Fibroblast of lung (primary cell): ENCODE results near the gene RAN. TPM values are rescaled to one million over a fixed set of nuclear protein-coding genes. Genes with fewer than 3 reads are reported as not detected.

Experiments
- DNase-seq, 2 donors: peaks; one replicate each; pipeline versions ENCODE4 v3.0.0 to v3.0.0-alpha.2; 2010; ENCODE audit warnings: low read depth in 2 of 2
- H2AFZ ChIP-seq: 2 replicates; pipeline ENCODE4 v1.5.1; 2012; ENCODE audit warnings: low read length, control low read depth, inconsistent platforms
- H3K27ac ChIP-seq: 2 replicates; pipeline ENCODE4 v1.5.1; 2011; ENCODE audit warnings: low read length, control low read depth; ENCODE audit not compliant: insufficient read depth
- H3K27me3 ChIP-seq: 2 replicates; pipeline ENCODE4 v1.5.1; 2011; ENCODE audit warnings: mild to moderate bottlenecking, low read length; ENCODE audit not compliant: control insufficient read depth, insufficient read depth
- H3K36me3 ChIP-seq: 2 replicates; pipeline ENCODE4 v1.5.1; 2011; ENCODE audit warnings: low read length; ENCODE audit not compliant: control insufficient read depth, insufficient read depth
- H3K4me1 ChIP-seq: 2 replicates; pipeline ENCODE4 v1.5.1; 2011; ENCODE audit warnings: low read length; ENCODE audit not compliant: control insufficient read depth, insufficient read depth; ENCODE audit errors: extremely low read depth
- H3K4me2 ChIP-seq: 2 replicates; pipeline ENCODE4 v1.5.1; 2011; ENCODE audit warnings: low read length, control low read depth; ENCODE audit not compliant: insufficient read depth; ENCODE audit errors: extremely low read depth
- H3K4me3 ChIP-seq, 4 experiments: fragments of 200-600 bp in 1 of 4; sonication (generic) in 1 of 4; replicated peaks in 1 of 4; 2 replicates each; pipeline ENCODE4 v1.5.1; 2011 to 2016; ENCODE audit warnings: low read length in 4 of 4, low read depth in 3 of 4, mild to moderate bottlenecking in 3 of 4, control low read depth in 2 of 4, inconsistent platforms in 1 of 4, mixed read lengths in 1 of 4; ENCODE audit not compliant: insufficient read depth in 1 of 4; ENCODE audit errors: control extremely low read depth in 1 of 4
- H3K79me2 ChIP-seq: 2 replicates; pipeline ENCODE4 v1.5.1; 2012; ENCODE audit warnings: mild to moderate bottlenecking, low read length, inconsistent platforms; ENCODE audit not compliant: control insufficient read depth, insufficient read depth
- H3K9ac ChIP-seq: 2 replicates; pipeline ENCODE4 v1.5.1; 2011; ENCODE audit warnings: mild to moderate bottlenecking, low read length, control low read depth; ENCODE audit not compliant: insufficient read depth
- H3K9me3 ChIP-seq: 2 replicates; pipeline ENCODE4 v1.5.1; 2012; ENCODE audit warnings: low read depth, low read length; ENCODE audit not compliant: control insufficient read depth, insufficient read depth
- H4K20me1 ChIP-seq: 2 replicates; pipeline ENCODE4 v1.5.1; 2011; ENCODE audit warnings: low read length; ENCODE audit not compliant: control insufficient read depth, insufficient read depth; ENCODE audit errors: extremely low read depth
- EZH2 ChIP-seq: IDR thresholded peaks from 2 replicates; pipeline ENCODE4 v1.5.1; 2012; ENCODE audit warnings: low read length, control low read depth, mild to moderate bottlenecking; ENCODE audit errors: missing control alignments
- polyA plus RNA-seq, 2 donors: library from polyadenylated mRNA; depleted of rRNA in 1 of 2; stranded (reverse) in 1 of 2; unstranded in 1 of 2; fragments of >200 nt; gene quantifications; 2 replicates each; pipeline ENCODE4 v1.2.1, GENCODE V29; 2011 to 2012; ENCODE audit warnings: missing spikeins in 1 of 2
- total RNA-seq: library from RNA; depleted of rRNA; stranded (reverse); fragments of >200 nt; gene quantifications from 2 replicates; pipeline ENCODE4 v1.2.1, GENCODE V29; 2014
- TF ChIP-seq, protein P1 (sequence below), 2 donors: IDR thresholded peaks in 1 of 2; conservative IDR thresholded peaks in 1 of 2; 1 replicate in 1 of 2; 2 replicates in 1 of 2; pipeline ENCODE4 v1.5.1; 2011 to 2012; ENCODE audit warnings: low read length in 2 of 2, control low read depth in 1 of 2, inconsistent platforms in 1 of 2, low read depth in 1 of 2, mild to moderate bottlenecking in 1 of 2

RAN gene
- total and polyA plus RNA-seq, 2 donors (not counting 1 experiment from before 2014, with no cell fraction given) = 409 to 1,342 TPM

GRCh38 chr12:130827432-130827831, 44.4 kb upstream of the RAN start:
- peak overlapping the region in 1 of 4 experiments; percentile 25 for H3K4me3 ChIP-seq
- peak overlapping the region; percentile 30 for H3K27ac ChIP-seq
- peaks cover 41% of the 10 kb centered on the region for H3K79me2 ChIP-seq

DNA sequence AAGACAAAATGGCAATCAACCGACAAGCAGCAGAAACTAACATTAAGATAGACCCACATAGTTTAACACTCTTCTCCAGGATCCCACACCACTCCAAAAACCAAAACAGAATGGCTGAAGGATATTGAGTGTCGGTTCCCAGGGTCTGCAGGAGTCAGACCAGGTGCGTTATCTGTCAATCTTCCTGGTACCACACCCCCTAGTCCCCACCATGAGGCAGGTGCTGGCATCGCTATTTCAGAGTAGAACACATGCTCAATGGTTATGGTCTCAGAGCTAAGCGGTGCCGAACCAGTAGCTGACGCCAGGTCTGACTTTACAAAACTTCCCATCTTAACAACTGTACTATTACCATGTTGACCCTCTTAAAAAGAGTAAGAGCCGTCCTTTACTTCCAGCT, 43.0 kb upstream of the RAN start:
- Histone ChIP-seq H3K4me3 (no peak overlapping the region), H4K20me1 (no peaks in the 10 kb centered on the region), H3K4me2 (no peak overlapping the region), H3K79me2 (peaks cover 56% of the 10 kb centered on the region), H3K27me3 (no peaks in the 10 kb centered on the region), H2AFZ (no peak overlapping the region), H3K36me3 (peaks cover 1% of the 10 kb centered on the region), H3K9me3 (no peaks in the 10 kb centered on the region), H3K4me1 (peaks cover 22% of the 10 kb centered on the region), H3K9ac (no peak overlapping the region), H3K27ac (no peak overlapping the region)
- DNase-seq = no peak
- TF ChIP-seq EZH2 = no peak
- TF ChIP-seq, protein P1, sequence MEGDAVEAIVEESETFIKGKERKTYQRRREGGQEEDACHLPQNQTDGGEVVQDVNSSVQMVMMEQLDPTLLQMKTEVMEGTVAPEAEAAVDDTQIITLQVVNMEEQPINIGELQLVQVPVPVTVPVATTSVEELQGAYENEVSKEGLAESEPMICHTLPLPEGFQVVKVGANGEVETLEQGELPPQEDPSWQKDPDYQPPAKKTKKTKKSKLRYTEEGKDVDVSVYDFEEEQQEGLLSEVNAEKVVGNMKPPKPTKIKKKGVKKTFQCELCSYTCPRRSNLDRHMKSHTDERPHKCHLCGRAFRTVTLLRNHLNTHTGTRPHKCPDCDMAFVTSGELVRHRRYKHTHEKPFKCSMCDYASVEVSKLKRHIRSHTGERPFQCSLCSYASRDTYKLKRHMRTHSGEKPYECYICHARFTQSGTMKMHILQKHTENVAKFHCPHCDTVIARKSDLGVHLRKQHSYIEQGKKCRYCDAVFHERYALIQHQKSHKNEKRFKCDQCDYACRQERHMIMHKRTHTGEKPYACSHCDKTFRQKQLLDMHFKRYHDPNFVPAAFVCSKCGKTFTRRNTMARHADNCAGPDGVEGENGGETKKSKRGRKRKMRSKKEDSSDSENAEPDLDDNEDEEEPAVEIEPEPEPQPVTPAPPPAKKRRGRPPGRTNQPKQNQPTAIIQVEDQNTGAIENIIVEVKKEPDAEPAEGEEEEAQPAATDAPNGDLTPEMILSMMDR (conservative IDR thresholded peaks at IDR 0.05 in 1 of 2, IDR thresholded peaks at IDR 0.05 in 1 of 2; ENCODE audit: low read depth in 1 of 2, low read length in 2 of 2) = no peak

More at GRCh38 chr12:130827432-130827831, 44.4 kb upstream of the RAN start:
- H3K4me2 ChIP-seq = peak overlapping the region; percentile 69
- no peak overlapping the region for H3K9ac ChIP-seq
- H3K4me1 ChIP-seq = peaks cover 10% of the 10 kb centered on the region
- H3K9me3 ChIP-seq = no peaks in the 10 kb centered on the region
- no peak for TF ChIP-seq EZH2
- TF ChIP-seq, protein P1 (conservative IDR thresholded peaks at IDR 0.05 in 1 of 2, IDR thresholded peaks at IDR 0.05 in 1 of 2; ENCODE audit: low read depth in 1 of 2, low read length in 2 of 2) = no peak
- H3K27me3 ChIP-seq = no peaks in the 10 kb centered on the region
- peaks cover 6% of the 10 kb centered on the region for H3K36me3 ChIP-seq
- H2AFZ ChIP-seq = no peak overlapping the region
- peak in 1 of 2 donors; percentile 49 for DNase-seq
- H4K20me1 ChIP-seq = no peaks in the 10 kb centered on the region

DNA sequence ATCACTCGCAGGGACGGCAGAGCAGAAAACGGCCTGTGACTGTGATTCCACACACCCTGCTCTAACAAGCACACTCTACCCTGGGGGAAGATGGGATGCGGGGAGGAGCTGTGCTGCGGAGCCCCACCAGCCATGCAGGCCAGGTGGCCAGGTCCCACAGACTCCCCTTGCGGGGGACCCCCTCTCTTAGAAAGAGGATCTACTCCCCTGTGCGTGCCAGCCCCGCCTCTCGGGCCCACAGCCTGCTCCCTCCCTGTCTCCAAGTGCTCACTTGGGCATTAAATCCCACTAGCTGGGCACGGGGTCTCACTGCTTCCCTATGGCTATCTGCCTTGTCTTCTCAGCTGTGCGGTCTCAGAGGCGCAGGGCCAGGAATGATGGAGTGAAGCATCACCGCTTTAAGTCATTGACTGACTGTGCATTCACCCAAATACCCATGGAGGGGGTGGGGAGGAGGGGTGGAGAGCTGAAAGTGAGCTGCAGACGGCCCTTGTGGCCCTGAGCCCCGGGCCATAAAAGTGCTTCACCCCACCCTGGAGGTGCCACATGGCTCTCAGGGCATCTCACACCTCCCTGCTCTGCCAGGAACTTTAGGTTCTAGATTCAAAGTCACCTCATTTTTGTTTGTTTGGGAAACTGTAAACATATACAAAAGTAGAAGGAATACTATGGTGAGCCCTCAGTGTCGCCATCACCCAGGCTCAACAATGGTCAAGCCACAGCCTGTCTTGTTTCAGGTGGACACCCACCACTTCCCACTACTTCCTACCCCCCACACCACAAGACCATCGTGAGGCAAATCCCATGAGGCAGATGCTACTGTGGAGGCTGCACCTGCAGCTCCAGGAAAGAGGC, 42.2 kb upstream of the RAN start:
- Histone ChIP-seq H3K27ac (no peak overlapping the region), H2AFZ (no peak overlapping the region), H3K9ac (no peak overlapping the region), H3K79me2 (peaks cover 60% of the 10 kb centered on the region), H3K4me1 (peaks cover 22% of the 10 kb centered on the region), H3K27me3 (no peaks in the 10 kb centered on the region), H3K36me3 (peaks cover 1% of the 10 kb centered on the region), H3K4me2 (no peak overlapping the region), H3K9me3 (no peaks in the 10 kb centered on the region), H3K4me3 (no peak overlapping the region), H4K20me1 (no peaks in the 10 kb centered on the region)
- TF ChIP-seq EZH2 = no peak
- TF ChIP-seq, protein P1 (conservative IDR thresholded peaks at IDR 0.05 in 1 of 2, IDR thresholded peaks at IDR 0.05 in 1 of 2; ENCODE audit: low read depth in 1 of 2, low read length in 2 of 2) = no peak
- no peak for DNase-seq
